Kidney (tissue), 14 donors: ENCODE measurements around the gene SNAP25. TPM values are rescaled to one million over a fixed set of nuclear protein-coding genes. Genes with fewer than 3 reads are reported as not detected.

Source experiments
- DNase-seq, 5 donors: peaks; one replicate each; pipeline ENCODE4 v3.0.0-alpha.2; 2013 to 2020
- FAIRE-seq: peaks from 2 replicates; lab custom pipeline; 2012; peaks lifted over from hg19 to GRCh38; lab: Jason Lieb, UNC
- H3K27ac ChIP-seq, 2 donors: one replicate each; pipeline ENCODE4 v1.7.0; 2013; ENCODE audit warnings: low read depth in 2 of 2, low read length in 2 of 2, inconsistent platforms in 1 of 2
- H3K27me3 ChIP-seq: one replicate; pipeline ENCODE4 v1.7.1; 2013; ENCODE audit warnings: low read length, inconsistent platforms; ENCODE audit not compliant: control insufficient read depth, insufficient read depth
- H3K36me3 ChIP-seq, 3 donors: one replicate each; pipeline versions ENCODE4 v1.7.0 to v1.7.1; 2013; ENCODE audit warnings: low read length in 3 of 3, control low read depth in 1 of 3, inconsistent platforms in 1 of 3; ENCODE audit not compliant: insufficient read depth in 3 of 3, control insufficient read depth in 2 of 3
- H3K4me1 ChIP-seq, 3 donors: one replicate each; pipeline versions ENCODE4 v1.7.0 to v1.7.1; 2013; ENCODE audit warnings: low read length in 3 of 3, inconsistent platforms in 1 of 3, low read depth in 1 of 3; ENCODE audit not compliant: control insufficient read depth in 2 of 3, insufficient read depth in 2 of 3
- H3K4me3 ChIP-seq, 3 donors: one replicate each; pipeline versions ENCODE4 v1.7.0 to v1.8.1; 2013; ENCODE audit warnings: low read length in 3 of 3, control low read depth in 1 of 3, inconsistent platforms in 1 of 3
- H3K9ac ChIP-seq, 3 donors: one replicate each; pipeline versions ENCODE4 v1.7.0 to v1.7.1; 2013; ENCODE audit warnings: low read length in 3 of 3, control low read depth in 1 of 3, inconsistent platforms in 1 of 3
- H3K9me3 ChIP-seq, 3 donors: one replicate each; pipeline versions ENCODE4 v1.7.0 to v1.7.1; 2013; ENCODE audit warnings: low read length in 3 of 3, control low read depth in 1 of 3, inconsistent platforms in 1 of 3; ENCODE audit not compliant: control insufficient read depth in 2 of 3, insufficient read depth in 1 of 3
- intact Hi-C: fragments of 100-400 bp; cut with DNase I; formaldehyde crosslinking; loops from one replicate; pipeline ENCODE4 v1.11.1; 2022
- polyA plus RNA-seq: library from polyadenylated mRNA; stranded (reverse); fragments of 350-450 nt; fragmentation: Illumina TruSeq; extraction: RNeasy Lipid Tissue Mini Kit (QIAGEN cat#74804); gene quantifications from one replicate; pipeline ENCODE4 v1.2.3, GENCODE V29; 2014; ENCODE audit warnings: low read depth, low replicate concordance; ENCODE audit not compliant: insufficient read depth
- total RNA-seq: library from RNA; stranded (reverse); fragmentation: NEBNext Ultra II Directional; extraction: Animal tissue kit (Norgen Biotek cat#: 25700); gene quantifications from one replicate; pipeline ENCODE4 v1.2.1, GENCODE V29; 2021
- TF ChIP-seq, protein P1 (sequence below): IDR thresholded peaks from 3 replicates; pipeline ENCODE4 v1.5.1; 2012; ENCODE audit warnings: mild to moderate bottlenecking, moderate library complexity, borderline replicate concordance; ENCODE audit not compliant: insufficient read depth; ENCODE audit errors: extremely low read depth
- donor health status: control.
- donor health status: control.
- donor health status: control.
- donor health status: control.
- donor health status: control.
- donor health status: DM: yes; HTN: yes; CAD: no.
- donor health status: Normal renal cell carcinoma (clear cell type).

The SNAP25 gene
- total and polyA plus RNA-seq, 2 donors from 2014 or later: 1.4 to 6.2 TPM

DNA sequence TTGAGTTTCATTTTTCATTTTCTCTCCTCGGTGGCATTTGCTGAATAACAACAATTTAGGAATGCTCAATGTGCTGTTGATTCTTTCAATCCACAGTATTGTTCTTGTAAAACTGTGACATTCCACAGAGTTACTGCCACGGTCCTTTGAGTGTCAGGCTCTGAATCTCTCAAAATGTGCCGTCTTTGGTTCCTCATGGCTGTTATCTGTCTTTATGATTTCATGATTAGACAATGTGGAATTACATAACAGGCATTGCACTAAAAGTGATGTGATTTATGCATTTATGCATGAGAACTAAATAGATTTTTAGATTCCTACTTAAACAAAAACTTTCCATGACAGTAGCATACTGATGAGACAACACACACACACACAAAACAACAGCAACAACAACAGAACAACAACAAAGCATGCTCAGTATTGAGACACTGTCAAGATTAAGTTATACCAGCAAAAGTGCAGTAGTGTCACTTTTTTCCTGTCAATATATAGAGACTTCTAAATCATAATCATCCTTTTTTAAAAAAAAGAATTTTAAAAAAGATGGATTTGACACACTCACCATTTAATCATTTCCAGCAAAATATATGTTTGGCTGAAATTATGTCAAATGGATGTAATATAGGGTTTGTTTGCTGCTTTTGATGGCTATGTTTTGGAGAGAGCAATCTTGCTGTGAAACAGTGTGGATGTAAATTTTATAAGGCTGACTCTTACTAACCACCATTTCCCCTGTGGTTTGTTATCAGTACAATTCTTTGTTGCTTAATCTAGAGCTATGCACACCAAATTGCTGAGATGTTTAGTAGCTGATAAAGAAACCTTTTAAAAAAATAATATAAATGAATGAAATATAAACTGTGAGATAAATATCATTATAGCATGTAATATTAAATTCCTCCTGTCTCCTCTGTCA, 88.1 kb downstream of the SNAP25 start:
- no peaks in the 10 kb centered on the region for H3K4me1 ChIP-seq
- intact Hi-C loops: no loop called here
- FAIRE-seq (no peak), DNase-seq (no peak)
- H3K4me3 ChIP-seq: no peak overlapping the region
- no peak overlapping the region for H3K27ac ChIP-seq
- H3K9me3 ChIP-seq: no peaks in the 10 kb centered on the region
- no peak overlapping the region for H3K9ac ChIP-seq
- peaks cover 0 to 2% (median 0%) of the 10 kb centered on the region in 3 donors for H3K36me3 ChIP-seq
- H3K27me3 ChIP-seq: no peaks in the 10 kb centered on the region
- TF ChIP-seq, protein P1, sequence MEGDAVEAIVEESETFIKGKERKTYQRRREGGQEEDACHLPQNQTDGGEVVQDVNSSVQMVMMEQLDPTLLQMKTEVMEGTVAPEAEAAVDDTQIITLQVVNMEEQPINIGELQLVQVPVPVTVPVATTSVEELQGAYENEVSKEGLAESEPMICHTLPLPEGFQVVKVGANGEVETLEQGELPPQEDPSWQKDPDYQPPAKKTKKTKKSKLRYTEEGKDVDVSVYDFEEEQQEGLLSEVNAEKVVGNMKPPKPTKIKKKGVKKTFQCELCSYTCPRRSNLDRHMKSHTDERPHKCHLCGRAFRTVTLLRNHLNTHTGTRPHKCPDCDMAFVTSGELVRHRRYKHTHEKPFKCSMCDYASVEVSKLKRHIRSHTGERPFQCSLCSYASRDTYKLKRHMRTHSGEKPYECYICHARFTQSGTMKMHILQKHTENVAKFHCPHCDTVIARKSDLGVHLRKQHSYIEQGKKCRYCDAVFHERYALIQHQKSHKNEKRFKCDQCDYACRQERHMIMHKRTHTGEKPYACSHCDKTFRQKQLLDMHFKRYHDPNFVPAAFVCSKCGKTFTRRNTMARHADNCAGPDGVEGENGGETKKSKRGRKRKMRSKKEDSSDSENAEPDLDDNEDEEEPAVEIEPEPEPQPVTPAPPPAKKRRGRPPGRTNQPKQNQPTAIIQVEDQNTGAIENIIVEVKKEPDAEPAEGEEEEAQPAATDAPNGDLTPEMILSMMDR: no peak

DNA sequence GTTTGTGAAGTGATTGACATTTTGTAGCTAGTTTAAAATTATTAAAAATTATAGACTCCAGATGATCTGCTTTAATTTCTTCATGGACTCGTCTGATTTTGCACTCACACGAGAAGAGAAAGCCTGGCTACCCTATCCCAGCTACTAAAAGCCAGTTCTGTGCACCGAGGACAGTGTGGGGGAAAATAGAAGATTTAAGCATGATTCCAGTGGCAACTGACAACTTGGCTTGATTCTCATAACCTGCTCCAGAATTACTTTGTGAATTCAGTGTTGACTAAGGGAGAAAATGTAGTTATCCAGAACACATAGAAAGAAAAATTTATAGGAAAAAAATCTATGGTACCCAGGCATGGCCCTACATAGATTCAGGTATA, 88.7 kb downstream of the SNAP25 start:
- FAIRE-seq (no peak), DNase-seq (no peak)
- Histone ChIP-seq H3K4me3 (no peak overlapping the region), H3K9me3 (no peaks in the 10 kb centered on the region), H3K27me3 (no peaks in the 10 kb centered on the region), H3K36me3 (peaks cover 0 to 2% (median 0%) of the 10 kb centered on the region in 3 donors), H3K4me1 (no peaks in the 10 kb centered on the region), H3K27ac (no peak overlapping the region), H3K9ac (no peak overlapping the region)
- intact Hi-C loops: no loop called here
- TF ChIP-seq, protein P1: no peak

DNA sequence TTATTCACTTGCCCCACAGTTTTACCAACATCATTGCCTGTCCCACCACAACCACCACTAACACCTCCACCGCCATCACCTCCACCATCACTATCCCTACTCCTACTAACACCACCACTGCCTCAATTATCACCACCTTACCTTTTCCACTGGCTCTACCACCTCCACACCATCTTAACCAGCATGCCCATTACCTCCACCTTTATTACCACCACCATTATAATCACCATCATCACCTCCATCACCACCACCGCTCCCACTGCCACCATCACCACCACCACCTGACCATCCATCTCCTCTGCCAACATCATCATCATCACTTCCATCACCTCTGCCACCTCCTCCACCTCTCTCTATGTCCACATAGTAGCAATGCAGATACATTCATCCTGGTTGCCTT, 90.0 kb downstream of the SNAP25 start:
- FAIRE-seq (no peak), DNase-seq (no peak)
- no peak overlapping the region for H3K9ac ChIP-seq
- H3K36me3 ChIP-seq: peaks cover 0 to 2% (median 0%) of the 10 kb centered on the region in 3 donors
- TF ChIP-seq, protein P1: no peak
- no peaks in the 10 kb centered on the region for H3K4me1 ChIP-seq
- H3K27ac ChIP-seq: no peak overlapping the region
- no peaks in the 10 kb centered on the region for H3K27me3 ChIP-seq
- H3K9me3 ChIP-seq: no peaks in the 10 kb centered on the region
- intact Hi-C loops: no loop called here
- H3K4me3 ChIP-seq: no peak overlapping the region
